ENCODE data around the gene DIO1. TPM values are rescaled to one million over a fixed set of nuclear protein-coding genes. Genes with fewer than 3 reads are reported as not detected.

Gene DIO1
- total RNA-seq, 1 experiment from 2014 or later = not detected

DNA sequence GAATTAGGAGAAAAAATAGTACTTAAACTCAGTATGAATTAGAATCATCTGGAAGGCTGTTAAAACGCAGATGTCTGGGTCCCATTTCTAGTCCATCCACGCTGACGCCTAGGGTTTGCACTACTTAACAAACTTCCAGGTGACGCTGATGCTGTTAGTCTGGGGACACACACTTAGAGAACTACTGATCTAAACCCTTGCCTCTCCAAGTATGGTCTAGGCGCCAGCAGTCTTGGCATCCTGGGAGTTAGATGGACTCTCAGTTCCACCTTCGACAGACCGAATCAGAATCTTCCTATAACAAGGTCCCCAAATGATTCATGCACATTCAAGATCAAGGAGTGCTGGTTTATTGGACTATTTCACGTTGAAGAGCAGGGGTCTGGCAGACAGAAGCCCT lies 11.5 kb downstream of the DIO1 start:
- no peaks in the 10 kb centered on the region for H3K27me3 Mint-ChIP-seq (ENCODE audit: unreplicated experiment)
- H3K9me3 Mint-ChIP-seq (ENCODE audit: low read depth, unreplicated experiment) = no peaks in the 10 kb centered on the region
- no peaks in the 10 kb centered on the region for H3K36me3 Mint-ChIP-seq (ENCODE audit: insufficient read depth, unreplicated experiment)
- TF ChIP-seq, protein P1, sequence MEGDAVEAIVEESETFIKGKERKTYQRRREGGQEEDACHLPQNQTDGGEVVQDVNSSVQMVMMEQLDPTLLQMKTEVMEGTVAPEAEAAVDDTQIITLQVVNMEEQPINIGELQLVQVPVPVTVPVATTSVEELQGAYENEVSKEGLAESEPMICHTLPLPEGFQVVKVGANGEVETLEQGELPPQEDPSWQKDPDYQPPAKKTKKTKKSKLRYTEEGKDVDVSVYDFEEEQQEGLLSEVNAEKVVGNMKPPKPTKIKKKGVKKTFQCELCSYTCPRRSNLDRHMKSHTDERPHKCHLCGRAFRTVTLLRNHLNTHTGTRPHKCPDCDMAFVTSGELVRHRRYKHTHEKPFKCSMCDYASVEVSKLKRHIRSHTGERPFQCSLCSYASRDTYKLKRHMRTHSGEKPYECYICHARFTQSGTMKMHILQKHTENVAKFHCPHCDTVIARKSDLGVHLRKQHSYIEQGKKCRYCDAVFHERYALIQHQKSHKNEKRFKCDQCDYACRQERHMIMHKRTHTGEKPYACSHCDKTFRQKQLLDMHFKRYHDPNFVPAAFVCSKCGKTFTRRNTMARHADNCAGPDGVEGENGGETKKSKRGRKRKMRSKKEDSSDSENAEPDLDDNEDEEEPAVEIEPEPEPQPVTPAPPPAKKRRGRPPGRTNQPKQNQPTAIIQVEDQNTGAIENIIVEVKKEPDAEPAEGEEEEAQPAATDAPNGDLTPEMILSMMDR (IDR thresholded peaks at IDR 0.05; ENCODE audit: unreplicated experiment) = no peak
- H3K4me1 Mint-ChIP-seq (ENCODE audit: low read depth, unreplicated experiment) = peaks cover 10% of the 10 kb centered on the region
- DNase-seq = no peak
- BruUV-seq (replicated peaks) = no TSS peak
- CTCF ChIA-PET = no interaction called here
- intact Hi-C loops (cut with micrococcal nuclease; ENCODE audit: unreplicated experiment) = no loop called here
- H3K27ac Mint-ChIP-seq (ENCODE audit: unreplicated experiment) = no peak overlapping the region
- no peak overlapping the region for H3K4me3 Mint-ChIP-seq (ENCODE audit: low read depth, unreplicated experiment)

DNA sequence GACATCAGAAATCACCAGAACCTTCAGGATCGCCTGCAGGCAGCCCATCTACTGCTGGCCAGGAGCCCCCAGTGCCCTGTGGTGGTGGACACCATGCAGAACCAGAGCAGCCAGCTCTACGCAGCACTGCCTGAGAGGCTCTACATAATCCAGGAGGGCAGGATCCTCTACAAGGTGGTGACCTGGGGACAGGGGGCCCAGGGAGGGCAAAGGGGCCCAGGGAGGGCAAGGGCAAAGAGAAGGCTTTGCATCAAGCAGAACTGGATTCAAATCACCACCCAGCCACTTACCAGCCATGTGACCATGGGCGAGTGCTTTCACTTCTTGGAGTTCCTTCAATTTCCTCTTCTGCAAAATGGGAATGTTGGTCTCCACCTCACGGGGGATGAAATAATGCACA lies 12.1 kb downstream of the DIO1 start:
- Mint-ChIP-seq H3K27me3 (ENCODE audit: unreplicated experiment) (no peaks in the 10 kb centered on the region), H3K27ac (ENCODE audit: unreplicated experiment) (no peak overlapping the region), H3K4me1 (ENCODE audit: low read depth, unreplicated experiment) (peaks cover 12% of the 10 kb centered on the region), H3K36me3 (ENCODE audit: insufficient read depth, unreplicated experiment) (no peaks in the 10 kb centered on the region), H3K9me3 (ENCODE audit: low read depth, unreplicated experiment) (no peaks in the 10 kb centered on the region), H3K4me3 (ENCODE audit: low read depth, unreplicated experiment) (no peak overlapping the region)
- BruUV-seq (replicated peaks) = no TSS peak
- CTCF ChIA-PET = interaction anchor here (1.3 kb wide), 1 partner anchor 19 kb away, joined by 5 read pairs; no protein-coding TSS in a partner anchor
- no peak for DNase-seq
- intact Hi-C loops (cut with micrococcal nuclease; ENCODE audit: unreplicated experiment) = no loop called here
- TF ChIP-seq, protein P1 (IDR thresholded peaks at IDR 0.05; ENCODE audit: unreplicated experiment) = no peak

DNA sequence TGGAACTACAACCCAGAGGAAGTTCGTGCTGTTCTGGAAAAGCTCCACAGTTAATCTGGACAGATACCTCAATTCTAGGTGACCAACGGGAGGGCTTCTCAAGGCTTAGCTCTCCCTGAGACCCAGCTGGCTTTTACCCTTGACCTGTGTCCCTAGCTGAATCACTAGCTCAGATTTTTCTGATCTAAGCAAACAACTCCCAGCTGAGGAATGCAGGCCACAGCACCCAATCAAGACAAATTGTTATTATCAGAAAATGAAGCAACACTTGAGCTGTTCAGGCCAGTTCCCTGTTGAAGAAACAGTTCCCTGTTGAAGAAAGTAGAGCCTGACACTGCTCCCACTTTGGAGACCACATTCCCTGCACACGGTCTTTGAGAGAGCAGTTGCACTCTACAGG lies 16.0 kb downstream of the DIO1 start:
- H3K4me1 Mint-ChIP-seq (ENCODE audit: low read depth, unreplicated experiment) = peaks cover 12% of the 10 kb centered on the region
- CTCF ChIA-PET = interaction anchor here (0.8 kb wide), 1 partner anchor 33 kb away, joined by 3 read pairs; no protein-coding TSS in a partner anchor
- DNase-seq = no peak
- intact Hi-C loops (cut with micrococcal nuclease; ENCODE audit: unreplicated experiment) = no loop called here
- no peaks in the 10 kb centered on the region for H3K36me3 Mint-ChIP-seq (ENCODE audit: insufficient read depth, unreplicated experiment)
- no peaks in the 10 kb centered on the region for H3K27me3 Mint-ChIP-seq (ENCODE audit: unreplicated experiment)
- BruUV-seq (replicated peaks) = no TSS peak
- H3K27ac Mint-ChIP-seq (ENCODE audit: unreplicated experiment) = no peak overlapping the region
- TF ChIP-seq, protein P1 (IDR thresholded peaks at IDR 0.05; ENCODE audit: unreplicated experiment) = no peak
- no peak overlapping the region for H3K4me3 Mint-ChIP-seq (ENCODE audit: low read depth, unreplicated experiment)
- H3K9me3 Mint-ChIP-seq (ENCODE audit: low read depth, unreplicated experiment) = no peaks in the 10 kb centered on the region

DNA sequence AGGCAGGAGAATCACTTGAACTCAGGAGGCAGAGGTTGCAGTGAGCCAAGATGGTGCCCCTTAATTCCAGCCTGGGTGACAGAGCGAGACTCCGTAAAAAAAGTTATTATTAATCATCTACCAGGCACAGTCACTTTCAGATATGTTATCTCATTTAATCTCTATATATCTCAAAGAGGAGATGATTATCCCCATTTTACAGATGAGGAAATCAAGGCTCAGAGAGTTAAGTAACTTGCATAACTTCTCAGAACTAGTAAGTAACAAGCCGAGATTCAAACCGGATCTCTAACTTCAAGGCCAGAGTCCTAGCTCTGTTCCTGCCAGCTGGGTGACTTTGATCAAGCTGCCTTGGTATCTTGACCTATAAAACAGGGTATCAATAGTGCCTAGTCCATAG lies 17.5 kb downstream of the DIO1 start:
- TF ChIP-seq, protein P1 (IDR thresholded peaks at IDR 0.05; ENCODE audit: unreplicated experiment) = no peak
- Mint-ChIP-seq H3K27ac (ENCODE audit: unreplicated experiment) (no peak overlapping the region), H3K27me3 (ENCODE audit: unreplicated experiment) (no peaks in the 10 kb centered on the region), H3K4me3 (ENCODE audit: low read depth, unreplicated experiment) (no peak overlapping the region), H3K36me3 (ENCODE audit: insufficient read depth, unreplicated experiment) (no peaks in the 10 kb centered on the region), H3K9me3 (ENCODE audit: low read depth, unreplicated experiment) (no peaks in the 10 kb centered on the region), H3K4me1 (ENCODE audit: low read depth, unreplicated experiment) (peaks cover 12% of the 10 kb centered on the region)
- CTCF ChIA-PET = no interaction called here
- no peak for DNase-seq
- no TSS peak for BruUV-seq (replicated peaks)
- intact Hi-C loops (cut with micrococcal nuclease; ENCODE audit: unreplicated experiment) = no loop called here

All from Calu3 (cell line).